ENCODE data around the gene TCERG1L.

The TCERG1L gene

DNA sequence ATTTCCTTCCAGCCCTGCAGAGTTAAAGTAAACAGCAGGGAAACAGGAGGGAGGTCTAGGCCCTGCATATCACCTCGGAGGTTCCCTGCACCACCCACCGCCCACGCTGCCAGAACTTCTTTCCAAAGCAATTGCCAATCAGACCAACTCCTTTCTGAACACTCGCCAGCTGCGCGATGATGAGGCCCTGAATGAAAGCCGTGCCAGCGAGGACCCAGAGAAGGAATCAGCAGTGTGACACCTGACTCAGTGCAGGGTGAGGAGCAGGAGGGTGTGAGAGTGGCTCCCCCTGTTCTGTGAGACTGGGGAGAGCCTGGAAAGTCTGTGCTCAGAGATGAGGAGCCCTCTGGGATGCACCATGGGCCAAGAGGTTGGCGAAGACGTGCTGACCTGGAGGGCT, 3.3 kb upstream of the TCERG1L start:
- DNase-seq: no peak

DNA sequence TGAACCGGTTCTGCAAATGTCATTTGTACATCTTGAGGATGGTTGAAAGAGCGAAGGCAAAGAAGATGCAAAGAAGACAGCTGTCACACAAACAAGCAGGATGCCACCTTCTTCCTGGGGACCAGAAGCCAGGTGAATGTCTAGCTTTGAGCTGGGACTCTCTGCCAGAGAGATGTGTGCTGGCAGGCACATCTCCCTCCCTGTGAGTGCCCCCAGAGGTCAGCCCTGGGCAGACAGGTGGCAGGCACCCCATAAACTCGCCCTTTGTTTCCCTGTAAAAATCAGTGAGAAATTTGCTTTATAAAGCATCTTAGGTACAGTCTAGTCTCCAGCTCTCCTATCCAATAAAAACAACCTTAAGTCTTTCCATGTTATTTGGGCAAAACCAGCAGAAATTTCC, 2.6 kb upstream of the TCERG1L start:
- no peak for DNase-seq

DNA sequence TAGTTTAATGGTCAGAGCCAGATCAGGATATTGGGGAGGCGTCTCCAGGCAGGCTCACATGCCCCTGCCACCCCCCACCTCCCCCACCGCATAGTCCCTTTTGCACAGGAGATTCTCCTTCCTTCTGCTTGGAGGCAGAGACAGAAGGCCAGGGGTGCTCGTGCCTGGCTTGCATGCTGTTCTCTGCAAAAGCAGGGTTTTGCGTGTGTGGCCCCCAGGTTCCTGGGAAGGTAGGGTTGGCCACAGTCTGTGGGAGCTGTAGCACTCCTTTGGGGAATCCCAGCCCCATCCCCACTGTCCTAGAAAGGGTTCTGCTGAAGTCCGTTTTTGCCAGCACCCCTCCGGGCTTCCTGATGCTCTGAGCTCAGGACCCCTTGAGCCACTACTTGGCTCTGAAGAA, 1.9 kb upstream of the TCERG1L start:
- DNase-seq: no peak

DNA sequence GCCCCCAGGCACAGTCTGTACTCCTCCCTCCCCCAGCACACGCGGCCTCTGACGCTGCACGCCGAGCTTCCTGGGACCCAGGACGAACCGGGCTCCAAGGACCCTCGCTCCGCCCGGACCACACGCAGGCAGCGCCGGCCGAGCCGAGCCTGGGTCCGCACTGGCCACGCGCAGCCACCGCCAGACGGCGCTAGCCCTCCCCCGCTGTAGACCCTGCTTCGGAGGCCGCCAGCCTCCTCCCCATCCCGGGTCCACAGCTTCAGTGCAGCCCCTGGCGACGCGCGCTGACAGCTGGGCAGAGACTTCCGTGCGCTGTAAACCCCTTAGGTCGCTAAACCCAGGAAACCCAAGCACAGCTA, 936 bp upstream of the TCERG1L start:
- no peak for DNase-seq

DNA sequence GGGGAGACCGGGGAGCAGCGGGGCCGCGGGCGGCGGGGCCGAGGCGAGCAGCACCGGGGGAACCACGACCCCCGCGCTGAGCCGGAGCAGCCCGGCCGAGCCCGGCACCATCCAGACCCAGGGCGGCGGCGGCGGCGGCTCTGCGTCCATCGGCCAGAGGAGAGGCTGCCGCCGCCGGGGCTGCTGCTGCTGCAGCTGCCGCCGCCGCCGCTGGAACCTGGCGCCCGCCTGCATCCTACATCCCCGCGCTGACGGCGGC, 190 bp downstream of the TCERG1L start:
- no peak for DNase-seq

DNA sequence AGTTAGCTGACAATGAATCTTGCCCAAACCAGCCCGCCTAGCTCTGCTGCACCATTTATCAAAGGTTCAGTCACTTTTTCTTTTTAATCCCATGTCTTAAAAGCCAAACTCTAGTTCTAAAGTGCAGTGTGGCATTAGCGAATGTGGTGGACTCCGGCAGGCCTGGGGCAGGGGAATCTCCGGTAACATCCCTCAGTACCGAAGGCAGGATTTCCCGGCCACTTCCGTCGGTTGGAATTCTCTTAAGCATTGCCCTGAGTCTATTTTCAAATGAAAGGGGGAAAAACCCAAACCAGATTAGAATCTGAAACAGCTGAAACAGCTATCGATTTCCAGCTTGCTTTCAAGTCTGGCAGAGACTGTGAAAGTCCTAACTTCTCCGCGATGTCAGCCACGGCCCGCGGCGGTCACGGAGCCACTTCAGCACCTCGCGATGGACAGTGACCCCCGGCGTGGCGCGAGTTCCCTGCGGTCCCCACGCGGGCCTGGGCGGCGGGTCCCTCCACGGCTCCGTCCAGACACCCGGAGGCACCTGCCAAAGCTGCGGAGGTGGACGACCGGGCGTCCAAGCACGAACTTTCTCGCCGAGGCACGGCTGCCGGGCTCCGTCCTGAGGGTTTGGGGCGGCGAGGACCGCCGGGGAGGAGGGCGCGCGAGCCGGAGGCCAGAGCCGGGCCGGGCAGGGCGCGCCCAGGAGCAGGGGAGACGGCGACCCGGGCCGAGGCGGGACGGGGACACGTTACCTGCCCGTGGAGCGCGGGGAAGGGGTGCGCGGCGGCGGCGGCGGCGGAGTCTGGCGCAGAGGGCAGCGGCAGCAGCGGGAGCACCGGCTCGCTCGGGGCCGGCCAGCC, 745 bp downstream of the TCERG1L start:
- DNase-seq: no peak

DNA sequence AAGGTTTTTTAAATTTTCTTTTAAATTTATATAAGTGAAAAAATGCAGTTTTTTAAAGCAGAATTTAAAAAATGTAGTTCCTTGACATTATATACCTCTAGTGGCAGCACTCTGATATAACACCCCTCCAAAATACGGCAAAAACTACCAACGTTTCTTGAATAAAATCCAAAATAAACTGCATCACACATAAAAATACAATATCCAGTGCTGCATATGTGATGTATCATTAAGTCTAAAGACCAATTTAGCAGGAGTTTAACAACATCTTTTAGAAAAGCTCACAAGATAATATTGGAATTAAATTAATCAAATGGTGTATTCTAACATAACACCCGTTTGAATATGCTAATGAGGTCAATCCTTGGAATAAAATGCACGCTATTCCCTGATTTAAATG, 1.4 kb downstream of the TCERG1L start:
- DNase-seq: no peak

DNA sequence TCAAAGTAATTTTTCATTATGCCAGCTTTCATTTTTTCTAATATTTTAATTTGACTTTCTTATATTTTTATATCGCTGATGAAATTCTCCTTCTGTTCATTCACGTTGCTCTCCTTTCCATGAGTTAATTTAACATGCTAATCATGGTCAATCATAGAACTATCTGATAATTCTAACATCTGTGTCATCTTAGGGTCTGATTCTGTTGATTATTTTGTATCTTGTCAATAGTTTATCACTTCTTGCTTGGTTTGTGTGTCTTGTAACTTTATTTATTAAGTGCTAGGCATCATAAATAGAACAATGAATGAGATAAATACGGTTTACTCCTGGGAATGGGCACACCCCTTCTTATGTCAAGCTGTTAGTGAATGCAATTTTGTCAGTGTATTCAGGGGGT, 11.0 kb downstream of the TCERG1L start:
- DNase-seq: no peak

DNA sequence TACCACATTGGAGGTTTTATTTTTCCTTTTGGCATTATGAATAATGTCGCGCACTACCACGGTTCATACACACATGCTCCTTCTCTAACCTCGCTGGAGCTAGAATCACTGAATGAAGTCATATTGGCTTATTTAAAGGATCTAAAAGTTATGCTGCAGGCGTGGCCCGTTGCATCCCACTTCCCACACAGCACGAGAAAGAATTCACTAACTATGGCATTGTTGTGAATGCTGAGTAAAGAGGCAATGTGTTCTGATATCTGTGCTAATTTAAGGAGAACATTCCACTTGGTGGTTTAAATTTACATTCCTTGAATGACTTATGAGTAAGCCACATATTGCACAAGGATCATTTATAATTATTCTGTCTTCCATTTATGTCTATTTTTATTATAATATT, 20.7 kb downstream of the TCERG1L start:
- DNase-seq: no peak

DNA sequence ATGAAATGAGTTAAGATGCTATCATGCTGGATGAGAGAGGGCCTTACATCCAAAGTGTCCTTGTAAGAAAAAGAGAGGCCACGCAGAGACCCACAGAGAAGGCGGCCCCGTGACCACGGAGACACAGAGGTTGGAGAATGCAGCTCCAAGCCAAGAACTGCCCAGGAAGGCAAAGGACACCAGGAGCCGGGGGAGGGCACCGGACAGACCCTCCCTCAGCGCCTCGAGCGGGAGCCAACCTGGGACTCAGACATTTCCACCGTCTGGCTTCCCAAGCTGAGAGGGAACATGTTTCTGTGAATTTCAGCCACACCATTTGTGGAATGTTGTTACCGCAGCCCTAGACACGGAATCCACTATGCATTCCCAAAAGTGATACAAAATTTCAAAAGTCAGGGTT, 22.9 kb downstream of the TCERG1L start:
- no peak for DNase-seq

DNA sequence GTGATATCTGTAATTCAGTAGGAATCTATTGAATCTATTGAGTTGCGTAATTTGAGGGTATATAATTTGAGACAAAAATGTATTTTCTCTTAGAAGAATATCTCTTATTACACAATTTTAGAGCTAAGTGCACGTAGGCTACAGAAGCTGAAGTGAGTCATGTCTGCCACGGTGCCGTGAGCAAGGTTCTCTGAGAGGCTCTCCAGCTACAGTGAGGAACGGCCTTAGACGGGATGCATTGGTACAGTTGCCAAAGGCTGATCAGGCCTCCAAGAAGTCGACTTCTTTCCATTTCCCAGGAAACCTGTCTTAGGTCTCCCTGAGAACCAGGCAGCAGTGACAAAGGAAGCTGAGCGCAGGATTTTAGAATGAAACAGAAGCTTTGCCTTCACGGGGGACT, 28.6 kb downstream of the TCERG1L start:
- no peak for DNase-seq

DNA sequence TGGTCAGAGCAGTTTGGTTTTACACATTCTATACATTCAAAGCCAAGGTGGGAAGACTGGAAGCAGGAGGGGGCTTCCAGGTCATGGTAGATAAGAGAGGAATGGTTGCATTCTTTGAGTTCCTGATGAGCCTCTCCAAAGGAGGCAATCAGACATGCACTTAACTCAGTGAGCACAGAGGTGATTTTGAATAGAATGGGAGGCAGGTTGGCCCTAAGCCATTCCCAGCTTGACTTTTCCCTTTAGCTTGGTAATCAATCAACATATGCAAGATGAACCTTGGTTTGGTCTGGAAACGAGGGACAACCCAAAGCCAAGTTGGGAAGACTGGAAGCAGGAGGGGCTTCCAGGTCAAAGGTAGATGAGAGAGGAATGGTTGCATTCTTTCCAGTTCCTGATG, 31.4 kb downstream of the TCERG1L start:
- DNase-seq: no peak

DNA sequence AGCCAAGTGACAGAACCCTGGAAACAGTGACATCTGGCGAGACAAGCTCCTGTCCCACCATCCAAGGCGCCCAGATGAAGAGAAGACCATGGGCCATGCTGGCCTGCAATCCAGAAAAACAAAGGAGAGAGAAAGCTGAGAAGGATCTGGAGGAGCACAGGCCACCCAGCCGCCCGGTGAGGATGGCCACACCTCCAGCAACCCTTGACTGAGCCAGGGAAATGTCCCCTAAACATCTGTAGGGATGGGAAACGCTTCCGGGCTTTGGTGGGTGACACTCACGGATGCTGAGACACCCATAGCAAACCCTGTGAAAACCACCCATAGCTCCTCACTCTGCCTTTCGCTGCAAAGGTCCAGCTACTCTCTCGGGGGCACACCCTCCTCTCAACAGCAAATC, 32.0 kb downstream of the TCERG1L start:
- no peak for DNase-seq

DNA sequence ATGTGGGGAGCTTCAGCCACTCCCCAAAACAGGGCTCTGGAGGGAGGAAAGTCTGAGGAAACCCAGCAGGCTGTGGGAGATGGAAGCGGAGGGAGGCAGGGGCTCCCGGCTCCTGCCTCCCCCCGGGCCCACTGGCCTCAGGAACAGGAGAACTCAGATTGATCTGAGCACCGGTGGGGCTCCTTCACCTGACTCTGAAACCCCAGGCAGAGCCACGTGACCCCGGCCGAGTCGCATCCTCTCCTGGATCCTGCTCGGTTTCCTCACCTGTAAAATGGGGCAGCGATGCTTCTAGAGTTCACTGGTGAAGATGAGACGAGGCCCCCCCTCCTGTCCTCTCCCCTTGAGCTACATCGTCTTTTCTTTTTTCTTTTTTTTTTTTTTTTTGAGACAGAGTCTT, 33.6 kb downstream of the TCERG1L start:
- no peak for DNase-seq

DNA sequence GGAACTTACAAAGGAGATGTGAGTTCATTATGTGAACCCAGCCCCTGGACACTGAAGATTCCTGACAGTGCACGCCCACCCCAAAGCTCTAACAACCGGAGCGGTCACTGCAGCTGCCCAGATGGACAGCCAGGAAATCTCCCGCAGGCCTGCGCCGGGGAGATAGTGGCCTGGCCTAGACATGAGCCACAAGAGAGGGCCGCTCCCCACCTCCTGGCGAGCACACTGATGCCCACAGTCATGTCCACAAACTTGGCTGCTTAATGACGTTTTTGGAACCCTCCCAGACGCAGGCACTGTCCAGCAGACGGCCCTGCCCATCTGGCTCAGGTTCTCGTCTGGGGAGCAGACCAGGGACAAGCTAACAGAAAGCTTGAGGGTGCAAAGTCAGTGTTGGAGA, 34.2 kb downstream of the TCERG1L start:
- no peak for DNase-seq

DNA sequence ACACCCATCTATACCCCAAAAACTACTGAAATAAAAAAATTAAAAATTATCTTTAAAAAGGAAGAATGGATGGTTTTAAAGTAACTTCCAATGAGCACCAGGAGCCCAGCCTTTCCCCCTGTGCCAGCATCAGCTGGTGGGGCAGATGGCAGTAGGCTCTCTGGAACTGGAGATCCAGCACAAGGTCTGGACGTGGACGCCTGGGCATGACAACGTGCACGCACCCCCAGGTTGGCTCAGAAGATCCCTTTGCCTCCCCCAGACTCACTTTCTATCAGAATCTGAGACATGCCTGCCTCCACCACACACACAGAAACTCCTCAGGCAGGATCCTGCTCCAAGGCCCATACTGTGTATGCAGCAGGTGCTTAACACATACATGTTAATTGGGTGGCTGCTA, 35.8 kb downstream of the TCERG1L start:
- DNase-seq: no peak

DNA sequence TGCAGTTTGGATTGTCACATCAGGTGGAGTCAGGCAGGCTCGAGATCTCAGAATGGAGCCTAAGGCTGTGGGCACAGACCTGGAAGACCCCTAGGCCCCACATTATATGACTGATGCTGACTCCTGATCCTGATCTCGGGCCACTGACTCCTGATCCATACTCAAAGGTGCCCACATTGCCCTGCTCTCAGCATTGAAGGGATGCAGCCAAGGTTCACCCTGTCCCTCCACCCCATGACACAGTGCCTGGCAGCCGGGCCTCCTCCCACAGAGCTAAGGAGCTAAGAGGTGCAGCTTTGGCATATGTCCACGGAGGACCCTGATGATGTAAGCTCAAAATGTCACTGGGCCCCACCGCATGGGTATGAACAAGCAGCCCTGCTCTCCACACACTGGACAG, 36.6 kb downstream of the TCERG1L start:
- no peak for DNase-seq

DNA sequence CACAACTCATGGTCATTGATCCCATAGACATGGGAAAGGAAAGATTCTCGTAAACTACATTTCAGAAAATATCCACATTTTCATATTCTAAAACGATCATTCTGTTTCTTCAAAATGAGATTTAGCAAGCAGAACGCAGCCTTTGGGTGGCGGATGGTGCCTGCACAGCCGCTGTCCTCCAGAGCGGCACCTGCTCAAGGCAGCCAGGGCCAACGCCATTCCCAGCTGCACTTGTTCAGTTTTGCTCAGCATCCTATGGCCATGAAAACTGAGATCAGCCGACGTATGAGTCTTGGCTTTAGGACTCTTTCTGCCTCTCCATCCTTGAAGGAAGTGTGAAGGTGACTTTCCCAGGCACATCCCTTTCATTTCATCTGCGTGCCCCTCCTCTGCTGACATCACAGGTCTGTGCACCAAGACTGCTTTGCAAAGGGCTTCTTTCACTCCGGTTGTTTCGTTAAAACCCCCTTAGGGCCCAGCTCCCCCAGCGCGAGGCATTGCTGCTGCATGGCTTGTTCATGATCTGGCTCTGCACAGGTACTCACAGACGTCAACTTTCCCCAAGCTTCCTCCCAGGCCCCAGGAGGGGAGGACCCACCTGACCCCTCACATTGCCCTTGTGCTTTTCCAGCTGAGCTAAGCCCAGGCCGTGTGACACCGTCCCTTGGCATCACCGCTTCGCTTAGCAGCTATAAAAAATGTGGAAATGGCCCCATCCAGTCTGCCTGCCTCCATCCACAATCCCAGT, 37.2 kb downstream of the TCERG1L start:
- no peak for DNase-seq

DNA sequence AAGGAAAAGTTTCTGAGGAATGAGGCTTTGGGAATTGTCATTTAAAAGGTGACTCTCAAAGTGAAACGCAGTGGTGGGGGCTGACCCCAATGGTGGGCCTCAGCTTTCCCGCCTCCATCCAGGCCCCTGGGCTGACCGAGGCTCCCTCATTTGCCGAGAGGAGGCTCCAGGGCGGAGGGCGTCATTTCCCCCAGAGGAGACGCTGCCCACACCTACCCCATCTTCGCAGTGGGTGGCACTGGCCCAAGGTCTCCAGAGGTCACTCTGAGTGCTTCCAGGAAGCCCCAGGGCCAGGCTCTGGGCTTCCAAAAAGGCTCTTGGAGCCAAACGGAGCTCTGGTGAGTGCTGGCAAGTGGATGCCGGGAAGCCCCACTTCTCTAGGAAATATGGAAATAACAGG, 38.0 kb downstream of the TCERG1L start:
- DNase-seq: no peak

DNA sequence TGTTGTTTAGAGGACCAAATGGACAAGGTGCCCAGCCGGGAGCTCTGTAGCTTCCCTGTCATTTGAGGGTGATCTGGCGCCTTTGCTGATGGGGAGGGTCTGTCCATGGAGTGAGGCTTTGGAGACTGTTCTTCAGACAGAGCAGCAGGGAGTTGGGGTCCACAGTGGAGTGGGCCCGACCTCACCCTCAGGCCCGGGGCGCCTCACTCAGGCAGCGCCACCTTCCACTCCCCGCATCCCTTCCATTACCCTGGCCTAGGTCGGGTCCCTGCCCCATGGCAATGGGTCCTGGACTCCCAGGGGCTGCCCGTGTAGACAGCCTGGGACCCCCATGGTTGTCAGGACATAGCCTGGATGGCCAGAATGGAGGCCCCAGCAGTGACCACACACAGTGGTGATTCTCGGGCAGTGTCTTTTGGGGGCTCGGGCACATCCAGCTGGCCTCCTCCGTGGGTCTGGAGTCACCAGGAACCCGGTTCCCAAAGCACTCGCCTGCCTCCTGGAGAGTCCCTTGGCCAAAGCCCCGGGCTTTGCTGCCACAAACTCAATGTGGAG, 38.5 kb downstream of the TCERG1L start:
- DNase-seq: no peak

DNA sequence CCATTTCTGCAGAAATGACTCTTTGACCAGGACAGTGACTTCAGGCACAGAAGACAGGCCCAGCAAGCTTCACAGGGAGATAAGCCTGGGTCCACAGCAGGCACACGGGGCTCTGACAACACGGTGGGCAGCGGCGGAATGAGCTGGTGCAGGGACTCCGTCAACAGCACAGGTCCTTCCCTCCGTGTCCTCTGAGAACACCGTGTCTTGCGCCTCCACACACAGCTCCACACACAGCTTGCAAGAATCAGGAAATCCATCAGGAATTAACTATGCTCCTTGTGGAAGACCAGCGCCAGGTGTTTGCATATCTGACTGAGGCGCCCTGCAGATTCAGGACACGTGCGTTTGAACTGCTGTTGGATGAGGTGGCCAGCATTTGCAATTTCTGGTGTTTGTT, 39.6 kb downstream of the TCERG1L start:
- DNase-seq: no peak

DNA sequence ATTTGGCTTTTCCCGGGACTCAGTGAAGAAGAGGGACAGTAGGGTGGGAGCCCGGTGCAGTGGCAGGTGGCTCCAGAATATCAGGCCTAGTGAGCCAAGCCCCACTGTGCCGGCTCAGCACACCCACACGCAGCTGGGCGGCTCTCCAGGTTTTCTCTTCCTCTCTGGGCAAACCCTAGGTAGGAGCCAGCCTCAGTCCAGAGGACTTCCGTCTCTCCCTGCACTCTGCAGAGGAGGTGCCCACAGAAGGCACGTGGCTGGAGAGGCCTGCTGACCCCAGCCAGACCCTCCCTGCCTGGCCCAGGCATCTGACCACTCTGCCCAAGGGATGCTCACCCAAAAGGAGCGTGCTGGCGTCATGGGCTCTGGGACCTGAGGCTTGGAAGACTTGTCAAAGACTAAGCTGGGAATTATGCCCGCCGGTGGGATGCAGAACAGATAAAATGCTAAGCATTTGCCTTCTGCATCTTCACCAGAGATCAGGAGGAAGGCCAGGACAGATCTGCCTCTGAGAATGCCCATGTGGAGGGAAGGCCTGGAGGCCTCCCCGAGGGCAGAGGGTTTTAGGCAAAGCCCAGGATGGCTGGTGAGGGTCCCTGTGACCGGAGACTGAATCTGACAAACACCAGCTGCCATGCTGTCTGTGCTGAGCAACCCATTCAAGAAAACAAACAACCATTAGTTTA, 40.2 kb downstream of the TCERG1L start:
- no peak for DNase-seq

DNA sequence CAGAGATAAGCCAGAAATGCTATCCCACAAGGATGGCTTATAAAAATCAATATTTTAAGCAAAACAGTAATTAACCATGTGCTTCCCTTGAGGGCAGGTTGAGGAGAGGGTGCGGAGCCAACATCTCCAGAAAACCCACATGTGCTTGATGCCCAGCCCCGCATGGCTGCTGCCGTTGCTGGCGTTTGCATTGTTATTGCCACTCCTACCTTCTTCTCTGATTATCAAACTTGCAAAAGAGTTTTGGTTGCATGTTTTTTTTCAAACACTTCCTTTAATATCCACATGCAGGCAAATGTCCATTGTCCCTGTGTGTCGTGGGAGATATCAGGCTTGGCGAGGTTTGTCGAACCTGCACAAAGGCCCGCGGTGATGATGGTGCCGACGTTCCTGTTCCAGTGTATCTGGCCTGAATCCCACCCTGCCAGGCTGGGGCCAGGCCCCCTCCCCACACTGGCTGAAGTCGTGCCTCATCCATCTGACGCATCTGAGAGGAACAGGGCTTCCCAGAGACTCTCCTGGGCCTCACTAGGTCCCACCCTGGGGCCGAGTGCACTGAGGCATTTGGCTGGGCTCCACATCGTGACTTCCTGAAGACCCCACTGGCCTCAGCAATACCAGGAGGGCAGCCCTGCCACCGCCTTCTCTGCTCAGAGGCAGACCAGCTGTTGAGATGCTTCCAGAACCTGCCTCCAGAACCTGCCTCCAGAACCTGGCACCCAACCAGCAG, 40.9 kb downstream of the TCERG1L start:
- no peak for DNase-seq

Measured in SHP77 treated with DMSO at 0.1 percent for 48 hours (cell line).